DOHH2 (cell line): Measurements from ENCODE around the gene CATSPERD.
"Not testable (repeated sequence)": the region's sequence is repeated elsewhere in the genome, so short reads cannot be mapped to it uniquely, and the experiment has no call there.

ENCODE experiments used
- H3F3A ChIP-seq: fragments of 200-600 bp; sonication (generic), shearing (Covaris generic); 2 replicates; pipeline ENCODE4 v1.6.0; 2016; ENCODE audit warnings: antibody characterized with exemption, mild to moderate bottlenecking; ENCODE audit not compliant: control insufficient read depth, insufficient read depth
- H3K27ac ChIP-seq: fragments of 200-600 bp; sonication (generic); 2 replicates; pipeline ENCODE4 v1.5.1; 2014; ENCODE audit warnings: low read depth, mild to moderate bottlenecking, low read length, moderate library complexity
- H3K27me3 ChIP-seq: fragments of 200-600 bp; sonication (generic); 2 replicates; pipeline ENCODE4 v1.6.1; 2014; ENCODE audit warnings: mild to moderate bottlenecking, low read length, mixed read lengths; ENCODE audit not compliant: control insufficient read depth
- H3K36me3 ChIP-seq: fragments of 200-600 bp; sonication (generic); 2 replicates; pipeline ENCODE4 v1.6.1; 2014; ENCODE audit warnings: mild to moderate bottlenecking, low read length, moderate library complexity, mixed read lengths; ENCODE audit not compliant: control insufficient read depth
- H3K4me1 ChIP-seq: fragments of 200-600 bp; sonication (generic); 2 replicates; pipeline ENCODE4 v1.6.1; 2014; ENCODE audit warnings: mild to moderate bottlenecking, low read length, mixed read lengths; ENCODE audit not compliant: control insufficient read depth
- H3K4me2 ChIP-seq: fragments of 200-600 bp; sonication (generic); 2 replicates; pipeline ENCODE4 v1.6.0; 2014; ENCODE audit warnings: mild to moderate bottlenecking, low read length, moderate library complexity
- H3K4me3 ChIP-seq: fragments of 200-600 bp; sonication (generic); 2 replicates; pipeline ENCODE4 v1.5.1; 2014; ENCODE audit warnings: mild to moderate bottlenecking, low read length, mixed read lengths
- H3K79me2 ChIP-seq: fragments of 200-600 bp; sonication (generic); 2 replicates; pipeline ENCODE4 v1.6.1; 2014; ENCODE audit warnings: mild to moderate bottlenecking, low read length, mixed read lengths; ENCODE audit not compliant: control insufficient read depth
- H3K9me2 ChIP-seq: fragments of 200-600 bp; sonication (generic); replicated peaks from 2 replicates; pipeline ENCODE4 v1.6.1; 2014; ENCODE audit warnings: mild to moderate bottlenecking, low read length, mixed read lengths; ENCODE audit not compliant: control insufficient read depth
- H3K9me3 ChIP-seq: fragments of 200-600 bp; sonication (generic); 2 replicates; pipeline ENCODE4 v1.6.1; 2014; ENCODE audit warnings: antibody characterized with exemption, low read length, mixed read lengths; ENCODE audit not compliant: control insufficient read depth, insufficient read depth
- H4K20me1 ChIP-seq: fragments of 200-600 bp; sonication (generic); 2 replicates; pipeline ENCODE4 v1.6.0; 2014; ENCODE audit warnings: low read depth, mild to moderate bottlenecking, antibody characterized with exemption, low read length, moderate library complexity; ENCODE audit not compliant: control insufficient read depth, insufficient read depth
- EZH2phosphoT487 ChIP-seq: fragments of 200-600 bp; sonication (generic); IDR thresholded peaks from 2 replicates; pipeline ENCODE4 v1.6.1; 2017; ENCODE audit warnings: borderline replicate concordance, mild to moderate bottlenecking, antibody characterized with exemption, low read length, moderate library complexity, mixed read lengths
- TF ChIP-seq, protein P1 (sequence below): fragments of 200-600 bp; sonication (generic); IDR thresholded peaks from one replicate; pipeline ENCODE4 v1.5.1; 2014; ENCODE audit warnings: antibody characterized with exemption, mild to moderate bottlenecking, low read depth, low read length; ENCODE audit not compliant: poor library complexity, severe bottlenecking

The CATSPERD gene

DNA sequence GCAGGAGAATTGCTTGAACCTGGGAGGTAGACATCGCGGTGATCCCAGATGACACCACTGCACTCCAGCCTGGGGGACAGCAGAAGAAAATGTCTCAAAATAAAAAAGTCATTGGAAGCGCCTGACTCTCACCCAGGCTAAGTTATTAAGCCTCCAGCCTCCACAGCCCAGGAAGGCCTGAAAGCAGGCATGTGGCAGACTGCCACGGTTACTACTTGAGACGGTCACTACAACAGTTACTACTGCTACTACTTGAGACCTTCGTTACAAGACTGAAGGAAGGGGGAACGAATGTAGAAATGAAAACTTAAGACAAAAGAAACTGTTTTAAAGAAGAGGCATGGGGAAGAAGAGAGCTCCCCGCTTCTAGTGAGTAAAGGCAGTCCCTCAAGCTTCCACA lies 54.5 kb downstream of the CATSPERD start:
- TF ChIP-seq EZH2phosphoT487 = no peak
- TF ChIP-seq, protein P1, sequence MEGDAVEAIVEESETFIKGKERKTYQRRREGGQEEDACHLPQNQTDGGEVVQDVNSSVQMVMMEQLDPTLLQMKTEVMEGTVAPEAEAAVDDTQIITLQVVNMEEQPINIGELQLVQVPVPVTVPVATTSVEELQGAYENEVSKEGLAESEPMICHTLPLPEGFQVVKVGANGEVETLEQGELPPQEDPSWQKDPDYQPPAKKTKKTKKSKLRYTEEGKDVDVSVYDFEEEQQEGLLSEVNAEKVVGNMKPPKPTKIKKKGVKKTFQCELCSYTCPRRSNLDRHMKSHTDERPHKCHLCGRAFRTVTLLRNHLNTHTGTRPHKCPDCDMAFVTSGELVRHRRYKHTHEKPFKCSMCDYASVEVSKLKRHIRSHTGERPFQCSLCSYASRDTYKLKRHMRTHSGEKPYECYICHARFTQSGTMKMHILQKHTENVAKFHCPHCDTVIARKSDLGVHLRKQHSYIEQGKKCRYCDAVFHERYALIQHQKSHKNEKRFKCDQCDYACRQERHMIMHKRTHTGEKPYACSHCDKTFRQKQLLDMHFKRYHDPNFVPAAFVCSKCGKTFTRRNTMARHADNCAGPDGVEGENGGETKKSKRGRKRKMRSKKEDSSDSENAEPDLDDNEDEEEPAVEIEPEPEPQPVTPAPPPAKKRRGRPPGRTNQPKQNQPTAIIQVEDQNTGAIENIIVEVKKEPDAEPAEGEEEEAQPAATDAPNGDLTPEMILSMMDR = no peak
- Histone ChIP-seq H3K36me3 (no peaks in the 10 kb centered on the region), H3K9me3 (no peaks in the 10 kb centered on the region), H3K79me2 (no peaks in the 10 kb centered on the region), H3K9me2 (no peaks in the 10 kb centered on the region), H3K4me3 (no peak overlapping the region), H3K4me2 (no peak overlapping the region), H3F3A (no peaks in the 10 kb centered on the region), H3K27me3 (no peaks in the 10 kb centered on the region), H4K20me1 (no peaks in the 10 kb centered on the region), H3K27ac (no peak overlapping the region), H3K4me1 (peaks cover 5% of the 10 kb centered on the region; the same call in 1 of the 2 replicates)

DNA sequence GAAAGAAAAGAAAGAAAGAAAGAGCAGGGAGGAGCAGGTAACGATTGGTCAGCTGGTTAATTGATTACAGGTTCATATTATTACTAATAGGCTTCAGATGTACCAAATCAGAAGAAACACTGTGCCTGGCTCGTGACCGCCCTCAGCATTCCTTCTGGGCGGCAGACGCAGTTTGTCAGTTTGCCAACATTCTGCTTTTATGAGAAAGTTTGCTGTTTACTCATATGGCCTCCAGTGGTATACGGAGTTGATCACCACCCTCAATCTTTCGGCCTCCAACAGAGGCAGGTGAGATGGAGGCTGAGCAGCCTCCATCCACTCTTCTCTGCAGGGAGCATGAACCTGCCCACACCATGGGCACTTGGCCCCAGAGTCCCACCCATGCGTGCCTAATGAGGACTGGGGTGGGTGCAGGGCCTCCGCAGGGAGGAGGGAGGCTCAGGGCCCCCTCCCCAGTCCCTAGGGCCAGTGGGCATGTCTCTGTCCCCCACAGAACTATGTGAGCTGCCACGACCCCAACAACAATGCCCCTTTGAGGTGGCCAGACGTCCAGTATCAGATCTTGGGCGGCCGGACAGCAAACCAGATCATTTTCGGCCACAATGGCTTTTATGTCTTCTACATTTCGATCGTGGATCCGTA lies 55.4 kb downstream of the CATSPERD start:
- Histone ChIP-seq H3K4me2 (no peak overlapping the region), H3K4me3 (no peak overlapping the region), H3K36me3 (no peaks in the 10 kb centered on the region), H3K27me3 (no peaks in the 10 kb centered on the region), H4K20me1 (no peaks in the 10 kb centered on the region), H3F3A (no peaks in the 10 kb centered on the region), H3K4me1 (peaks cover 5% of the 10 kb centered on the region; the same call in 1 of the 2 replicates), H3K9me2 (no peaks in the 10 kb centered on the region), H3K9me3 (no peaks in the 10 kb centered on the region), H3K79me2 (no peaks in the 10 kb centered on the region), H3K27ac (no peak overlapping the region)
- TF ChIP-seq EZH2phosphoT487 = no peak
- TF ChIP-seq, protein P1 = no peak

DNA sequence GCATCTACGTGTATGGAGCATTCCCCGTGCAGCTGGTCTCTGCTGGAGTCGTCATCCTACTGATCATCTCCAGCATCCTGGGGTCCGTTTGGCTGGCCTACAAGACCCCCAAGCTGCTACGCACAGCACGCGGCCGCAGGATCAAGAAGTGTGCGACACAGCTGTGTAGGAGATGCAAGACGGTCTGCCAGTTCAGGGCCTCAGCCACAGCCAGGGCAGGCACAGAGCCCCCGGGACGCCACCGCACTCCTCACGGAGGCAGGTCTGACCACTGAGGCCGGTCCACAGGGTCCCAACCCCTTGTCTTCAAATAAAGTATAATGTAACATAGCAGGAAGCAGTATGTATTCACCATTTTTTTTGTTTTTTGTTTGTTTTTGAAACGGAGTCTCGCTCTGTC lies 58.0 kb downstream of the CATSPERD start:
- Histone ChIP-seq H3K9me3 (no peaks in the 10 kb centered on the region), H3K27me3 (no peaks in the 10 kb centered on the region), H3F3A (no peaks in the 10 kb centered on the region), H3K4me1 (peaks cover 4% of the 10 kb centered on the region; the same call in 1 of the 2 replicates), H3K36me3 (peaks cover 3% of the 10 kb centered on the region; the same call in 1 of the 2 replicates), H4K20me1 (no peaks in the 10 kb centered on the region; the same call in 1 of the 2 replicates), H3K79me2 (no peaks in the 10 kb centered on the region), H3K4me2 (no peak overlapping the region), H3K9me2 (no peaks in the 10 kb centered on the region), H3K27ac (no peak overlapping the region), H3K4me3 (no peak overlapping the region)
- no peak for TF ChIP-seq EZH2phosphoT487
- TF ChIP-seq, protein P1 = no peak

DNA sequence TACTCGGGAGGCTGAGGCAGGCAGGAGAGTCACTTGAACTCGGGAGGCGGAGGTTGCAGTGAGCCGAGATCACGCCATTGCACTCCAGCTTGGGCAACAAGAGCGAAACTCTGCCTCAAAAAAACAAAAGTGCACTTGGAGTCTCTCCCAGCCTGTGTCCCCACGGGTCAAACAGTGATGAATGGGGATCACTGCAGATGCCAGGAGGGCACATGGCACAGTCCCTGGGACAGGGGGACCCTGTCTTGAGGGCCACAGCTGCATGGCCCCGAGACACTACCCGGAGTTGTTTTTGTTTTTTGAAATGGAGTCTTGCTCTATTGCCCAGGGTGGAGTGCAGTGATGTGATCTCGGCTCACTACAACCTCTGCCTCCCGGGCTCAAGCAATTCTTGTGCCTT lies 60.5 kb downstream of the CATSPERD start:
- not testable (repeated sequence) for H3K27me3 ChIP-seq, H4K20me1 ChIP-seq, H3K9me3 ChIP-seq, H3K4me2 ChIP-seq, H3F3A ChIP-seq, H3K27ac ChIP-seq, H3K9me2 ChIP-seq, H3K4me1 ChIP-seq, H3K4me3 ChIP-seq, H3K79me2 ChIP-seq
- H3K36me3 ChIP-seq = peaks cover 14% of the 10 kb centered on the region
